Ecto neural progenitor cell (in vitro differentiated cells): ENCODE results near the gene UFSP2.

Experiments used
- DNase-seq: peaks from one replicate; pipeline ENCODE4 v3.0.0-alpha.2; 2018; ENCODE audit warnings: low spot score

Gene UFSP2

DNA sequence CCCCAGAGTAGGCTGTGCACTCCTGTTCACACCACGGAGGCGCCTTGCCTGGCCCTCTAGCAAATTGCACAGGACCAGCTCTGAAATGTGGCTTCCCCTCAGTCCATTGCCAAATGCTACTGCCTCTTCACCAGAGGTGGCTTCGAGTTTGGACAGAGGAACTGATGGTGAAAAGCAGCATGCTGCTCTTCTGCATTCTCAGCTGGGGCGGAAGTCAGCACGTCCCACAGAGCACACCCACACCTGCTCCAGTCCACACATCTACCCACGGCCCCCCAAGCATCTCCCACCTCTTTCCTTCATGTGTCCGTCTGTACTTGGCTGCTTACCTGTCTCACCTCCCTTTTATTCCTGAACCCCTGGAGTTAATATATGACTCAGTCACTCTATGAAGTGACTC is 73.6 kb downstream of the UFSP2 start:
- no peak for DNase-seq

DNA sequence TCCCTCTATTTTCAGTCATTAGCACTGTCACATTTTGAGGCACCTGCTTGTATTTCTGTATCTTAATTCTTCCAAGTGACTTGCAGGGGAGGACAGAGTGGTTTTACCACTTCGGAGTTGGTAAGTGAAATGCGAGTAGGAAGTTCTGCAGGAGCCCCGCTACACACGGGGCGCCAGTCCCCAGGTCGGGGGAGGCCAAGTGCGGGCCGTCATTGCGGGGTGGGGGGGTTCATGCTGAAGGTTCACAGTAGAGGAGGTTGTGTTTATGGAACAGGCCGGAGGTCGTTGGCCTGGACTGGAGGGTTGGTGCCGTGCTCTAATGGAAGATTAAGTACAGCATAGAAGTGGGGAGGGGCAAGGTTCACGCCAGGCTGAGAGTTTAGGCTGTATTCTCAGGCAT is 74.1 kb downstream of the UFSP2 start:
- no peak for DNase-seq
